ENCODE data around the gene ARID1B. TPM values are rescaled to one million over a fixed set of nuclear protein-coding genes. Genes with fewer than 3 reads are reported as not detected.

ARID1B gene
- total RNA-seq, 6 experiments from 2014 or later: 32.5 to 44.3 (median 36.5) TPM

GRCh38 chr6:157074969-157075368 lies 297.8 kb downstream of the ARID1B start:
- no peak overlapping the region for H3K4me3 Mint-ChIP-seq
- H3K27me3 Mint-ChIP-seq (ENCODE audit: insufficient read depth): peaks cover 2% of the 10 kb centered on the region; the same call in 1 of the 2 replicates
- peaks cover 42% of the 10 kb centered on the region for H3K4me1 Mint-ChIP-seq (ENCODE audit: low read depth)
- no peak for TF ChIP-seq CTCF (IDR thresholded peaks at IDR 0.05)
- peaks cover 4% of the 10 kb centered on the region; the same call in 1 of the 2 replicates for H3K36me3 Mint-ChIP-seq (ENCODE audit: low read depth)
- H3K27ac Mint-ChIP-seq: no peak overlapping the region
- DNase-seq: no peak
- H3K9me3 Mint-ChIP-seq: no peaks in the 10 kb centered on the region

GRCh38 chr6:157075549-157076450 lies 298.6 kb downstream of the ARID1B start:
- TF ChIP-seq CTCF (IDR thresholded peaks at IDR 0.05): no peak
- H3K27me3 Mint-ChIP-seq (ENCODE audit: insufficient read depth): peaks cover 2% of the 10 kb centered on the region; the same call in 1 of the 2 replicates
- peaks cover 34% of the 10 kb centered on the region for H3K4me1 Mint-ChIP-seq (ENCODE audit: low read depth)
- peaks cover 4% of the 10 kb centered on the region; the same call in 1 of the 2 replicates for H3K36me3 Mint-ChIP-seq (ENCODE audit: low read depth)
- no peak for DNase-seq
- peak overlapping the region; percentile 48; the same call in 1 of the 2 replicates for H3K4me3 Mint-ChIP-seq
- H3K9me3 Mint-ChIP-seq: no peaks in the 10 kb centered on the region
- peak overlapping the region; percentile 76 for H3K27ac Mint-ChIP-seq

GRCh38 chr6:157076451-157076822 lies 299.3 kb downstream of the ARID1B start:
- DNase-seq: no peak
- Mint-ChIP-seq H3K4me1 (ENCODE audit: low read depth) (peaks cover 29% of the 10 kb centered on the region), H3K27ac (no peak overlapping the region), H3K4me3 (no peak overlapping the region), H3K36me3 (ENCODE audit: low read depth) (peaks cover 4% of the 10 kb centered on the region; the same call in 1 of the 2 replicates), H3K9me3 (no peaks in the 10 kb centered on the region), H3K27me3 (ENCODE audit: insufficient read depth) (peaks cover 2% of the 10 kb centered on the region; the same call in 1 of the 2 replicates)
- TF ChIP-seq CTCF (IDR thresholded peaks at IDR 0.05): no peak

- H3K4me3 Mint-ChIP-seq: no peak overlapping the region
- H3K9me3 Mint-ChIP-seq: no peaks in the 10 kb centered on the region
- peaks cover 2% of the 10 kb centered on the region; the same call in 1 of the 2 replicates for H3K27me3 Mint-ChIP-seq (ENCODE audit: insufficient read depth)
- H3K36me3 Mint-ChIP-seq (ENCODE audit: low read depth): peaks cover 4% of the 10 kb centered on the region; the same call in 1 of the 2 replicates
- no peak for DNase-seq
- H3K4me1 Mint-ChIP-seq (ENCODE audit: low read depth): peaks cover 29% of the 10 kb centered on the region
- H3K27ac Mint-ChIP-seq: no peak overlapping the region
- no peak for TF ChIP-seq CTCF (IDR thresholded peaks at IDR 0.05)
Observed at GRCh38 chr6:157077251-157077650, 300.1 kb downstream of the ARID1B start.

- no peaks in the 10 kb centered on the region for H3K9me3 Mint-ChIP-seq
- TF ChIP-seq CTCF (IDR thresholded peaks at IDR 0.05): no peak
Observed at GRCh38 chr6:157078326-157078725, 301.1 kb downstream of the ARID1B start.

More at GRCh38 chr6:157078326-157078725, 301.1 kb downstream of the ARID1B start:
- Mint-ChIP-seq H3K27ac (no peak overlapping the region), H3K4me1 (ENCODE audit: low read depth) (peaks cover 29% of the 10 kb centered on the region), H3K27me3 (ENCODE audit: insufficient read depth) (peaks cover 2% of the 10 kb centered on the region; the same call in 1 of the 2 replicates), H3K4me3 (no peak overlapping the region), H3K36me3 (ENCODE audit: low read depth) (peaks cover 4% of the 10 kb centered on the region; the same call in 1 of the 2 replicates)
- no peak for DNase-seq
